Stomach (tissue), 9 donors: Measurements from ENCODE around the gene MFN1. TPM values are rescaled to one million over a fixed set of nuclear protein-coding genes. Genes with fewer than 3 reads are reported as not detected.

ENCODE experiments used
- DNase-seq, 2 donors: peaks; one replicate each; pipeline versions ENCODE4 v3.0.0 to v3.0.0-alpha.2; 2013 to 2019
- H3K27ac ChIP-seq, 5 donors: fragments of 200-600 bp in 4 of 5; sonication (generic) in 4 of 5; one replicate each; pipeline ENCODE4 v1.5.1; 2013 to 2019; ENCODE audit warnings: mild to moderate bottlenecking in 1 of 5, moderate library complexity in 1 of 5
- H3K27me3 ChIP-seq, 3 donors: fragments of 200-600 bp; sonication (generic); one replicate each; pipeline ENCODE4 v1.5.1; 2017 to 2019; ENCODE audit warnings: mixed run types in 1 of 3
- H3K36me3 ChIP-seq, 4 donors: fragments of 200-600 bp; sonication (generic); 1 replicate in 3 of 4; 2 replicates in 1 of 4; pipeline ENCODE4 v1.5.1; 2016 to 2019
- H3K4me1 ChIP-seq, 4 donors: fragments of 200-600 bp; sonication (generic); one replicate each; pipeline ENCODE4 v1.5.1; 2016 to 2019
- H3K4me3 ChIP-seq, 4 donors: fragments of 200-600 bp; sonication (generic) in 3 of 4; one replicate each; pipeline ENCODE4 v1.5.1; 2016 to 2019; ENCODE audit warnings: mild to moderate bottlenecking in 1 of 4
- H3K9me3 ChIP-seq, 4 donors: fragments of 200-600 bp; sonication (generic); one replicate each; pipeline ENCODE4 v1.5.1; 2016 to 2019
- CTCF ChIP-seq, 7 experiments: fragments of 450-650 bp in 4 of 7; fragments of 200-600 bp in 3 of 7; sonication (generic) in 3 of 7; IDR thresholded peaks; one replicate each; pipeline ENCODE4 v1.5.1; 2016 to 2019; ENCODE audit warnings: antibody characterized with exemption in 7 of 7, control low read depth in 2 of 7, mild to moderate bottlenecking in 1 of 7
- EP300 ChIP-seq: sonication (generic); formaldehyde crosslinking; IDR thresholded peaks from one replicate; pipeline ENCODE4 v1.6.1; 2017; ENCODE audit warnings: antibody characterized with exemption
- POLR2A ChIP-seq, 4 donors: fragments of 450-650 bp; IDR thresholded peaks; one replicate each; pipeline ENCODE4 v1.6.1; 2016; ENCODE audit warnings: antibody characterized with exemption in 4 of 4, control low read depth in 2 of 4, mild to moderate bottlenecking in 1 of 4, moderate library complexity in 1 of 4
- POLR2AphosphoS5 ChIP-seq, 3 donors: sonication (generic); formaldehyde crosslinking; IDR thresholded peaks; one replicate each; pipeline ENCODE4 v1.6.1; 2016; ENCODE audit warnings: antibody characterized with exemption in 3 of 3
- WGBS, 5 donors: extraction: QIAGEN DNeasy Blood & Tissue Kit in 3 of 5; methylation state at CpG; one replicate each; pipeline versions ENCODE4 v1.1.5 to v1.1.7; 2013 to 2018; 5-methylcytosine and 5-hydroxymethylcytosine counted together
- intact Hi-C: fragments of 100-400 bp; cut with DNase I; formaldehyde crosslinking; loops from one replicate; pipeline ENCODE4 v1.15.1; 2023; ENCODE audit warnings: low total_unique reads
- polyA plus RNA-seq, 3 donors: library from polyadenylated mRNA; stranded (reverse); fragments of 200-250 nt; gene quantifications; one replicate each; pipeline ENCODE4 v1.2.3, GENCODE V29; 2013
- total RNA-seq, 5 donors: library from RNA; depleted of rRNA; stranded (reverse); fragments of >200 nt; gene quantifications; one replicate each; pipeline versions ENCODE4 v1.1.0 to v1.2.3, GENCODE V29; 2014 to 2016
- donor health status: healthy with polysubstance abuse.
- donor health status: Bipolar disorder and iron deficiency.
- donor health status: healthy.

The MFN1 gene
- total and polyA plus RNA-seq, 8 donors = 9.7 to 124 (median 17.0) TPM

- no peak for TF ChIP-seq EP300
- no peak for TF ChIP-seq POLR2AphosphoS5 (IDR thresholded peaks at IDR 0.05)
- no peak for TF ChIP-seq CTCF (IDR thresholded peaks at IDR 0.05)
- TF ChIP-seq POLR2A (IDR thresholded peaks at IDR 0.05) = no peak
- intact Hi-C loops = loop anchor here (10.0 kb wide), 1 partner anchor 126 kb away; no protein-coding TSS in a partner anchor
- no peak for DNase-seq
Measured at GRCh38 chr3:179428876-179429548, 81.5 kb downstream of the MFN1 start.

GRCh38 chr3:179430277-179430870 is 82.9 kb downstream of the MFN1 start:
- intact Hi-C loops = no loop called here
- 81 to 100% (median 91%) methylated on average over 2 of the region's 2 CpGs for WGBS, 5 donors

More at GRCh38 chr3:179428876-179429548, 81.5 kb downstream of the MFN1 start:
- Histone ChIP-seq H3K27ac (no peak overlapping the region), H3K4me3 (no peak overlapping the region), H3K9me3 (no peaks in the 10 kb centered on the region), H3K36me3 (peaks cover 3 to 20% (median 15%) of the 10 kb centered on the region in 4 donors), H3K4me1 (peaks cover 5 to 53% (median 28%) of the 10 kb centered on the region in 4 donors), H3K27me3 (no peaks in the 10 kb centered on the region)
- WGBS, 5 donors = 87 to 95% (median 89%) methylated on average over 8 of the region's 8 CpGs

GRCh38 chr3:179432021-179432420 is 84.5 kb downstream of the MFN1 start:
- TF ChIP-seq POLR2A (IDR thresholded peaks at IDR 0.05) (no peak), CTCF (IDR thresholded peaks at IDR 0.05) (no peak), EP300 (no peak), POLR2AphosphoS5 (IDR thresholded peaks at IDR 0.05) (no peak)
- peak overlapping the region in 2 of 5 donors; percentile 3 to 11 for H3K27ac ChIP-seq
- H3K4me1 ChIP-seq = peaks cover 5 to 74% (median 36%) of the 10 kb centered on the region in 4 donors
- H3K4me3 ChIP-seq = no peak overlapping the region
- 46 to 84% (median 76%) methylated on average over 3 of the region's 3 CpGs for WGBS, 5 donors
- intact Hi-C loops = no loop called here
- peak in 1 of 2 donors; percentile 23 for DNase-seq
- no peaks in the 10 kb centered on the region for H3K36me3 ChIP-seq
- no peaks in the 10 kb centered on the region for H3K27me3 ChIP-seq
- H3K9me3 ChIP-seq = no peaks in the 10 kb centered on the region

More at GRCh38 chr3:179430277-179430870, 82.9 kb downstream of the MFN1 start:
- no peak for DNase-seq
- Histone ChIP-seq H3K9me3 (no peaks in the 10 kb centered on the region), H3K4me3 (no peak overlapping the region), H3K27me3 (no peaks in the 10 kb centered on the region), H3K4me1 (peaks cover 5 to 60% (median 28%) of the 10 kb centered on the region in 4 donors), H3K36me3 (peaks cover 0 to 6% (median 2%) of the 10 kb centered on the region in 4 donors), H3K27ac (no peak overlapping the region)
- TF ChIP-seq POLR2AphosphoS5 (IDR thresholded peaks at IDR 0.05) (no peak), EP300 (no peak), CTCF (IDR thresholded peaks at IDR 0.05) (no peak), POLR2A (IDR thresholded peaks at IDR 0.05) (no peak)

- DNase-seq = no peak
- Histone ChIP-seq H3K4me3 (no peak overlapping the region), H3K4me1 (peaks cover 5 to 78% (median 38%) of the 10 kb centered on the region in 4 donors), H3K27ac (peak overlapping the region in 2 of 5 donors; percentile 3 to 11), H3K27me3 (no peaks in the 10 kb centered on the region), H3K36me3 (no peaks in the 10 kb centered on the region), H3K9me3 (no peaks in the 10 kb centered on the region)
- WGBS, 5 donors = 67 to 80% (median 76%) methylated on average over 1 of the region's 1 CpG
- no peak for TF ChIP-seq POLR2AphosphoS5 (IDR thresholded peaks at IDR 0.05)
- no peak for TF ChIP-seq EP300
- no peak for TF ChIP-seq POLR2A (IDR thresholded peaks at IDR 0.05)
- no peak for TF ChIP-seq CTCF (IDR thresholded peaks at IDR 0.05)
- intact Hi-C loops = no loop called here
Measured at GRCh38 chr3:179432451-179432850, 84.9 kb downstream of the MFN1 start.
